Neuronal stem cell (in vitro differentiated cells): Measurements from ENCODE around the gene ABLIM3.

Experiments
- DNase-seq: peaks from one replicate; pipeline ENCODE4 v3.0.0-alpha.2; 2013; ENCODE audit warnings: low spot score
- H2AFZ ChIP-seq: one replicate; pipeline ENCODE4 v1.6.1; 2013; ENCODE audit warnings: mild to moderate bottlenecking, low read length, inconsistent platforms
- H2AK5ac ChIP-seq: 2 replicates; pipeline ENCODE4 v1.6.1; 2013; ENCODE audit warnings: low read depth, mild to moderate bottlenecking, inconsistent platforms, low read length, moderate library complexity, mixed read lengths
- H2BK120ac ChIP-seq: 2 replicates; pipeline ENCODE4 v1.6.1; 2013; ENCODE audit warnings: low read depth, mild to moderate bottlenecking, inconsistent platforms, low read length, moderate library complexity, mixed read lengths
- H2BK12ac ChIP-seq: one replicate; pipeline ENCODE4 v1.6.1; 2013; ENCODE audit warnings: low read length, inconsistent platforms
- H2BK15ac ChIP-seq: 2 replicates; pipeline ENCODE4 v1.6.1; 2013; ENCODE audit warnings: mild to moderate bottlenecking, low read length, inconsistent platforms, mixed read lengths
- H2BK5ac ChIP-seq: one replicate; pipeline ENCODE4 v1.6.1; 2013; ENCODE audit warnings: inconsistent platforms, mild to moderate bottlenecking, low read length, moderate library complexity
- H3K14ac ChIP-seq: one replicate; pipeline ENCODE4 v1.6.1; 2013; ENCODE audit warnings: low read length, inconsistent platforms
- H3K18ac ChIP-seq: 2 replicates; pipeline ENCODE4 v1.6.1; 2013; ENCODE audit warnings: low read length, inconsistent platforms
- H3K23ac ChIP-seq: 2 replicates; pipeline ENCODE4 v1.6.1; 2013; ENCODE audit warnings: low read depth, mild to moderate bottlenecking, mixed read lengths, low read length, inconsistent platforms; ENCODE audit not compliant: poor library complexity
- H3K27ac ChIP-seq: replicated peaks from 3 replicates; pipeline ENCODE4 v1.5.1; 2013; ENCODE audit warnings: low read length, inconsistent platforms
- H3K27me3 ChIP-seq, 3 experiments: 2 replicates each; pipeline ENCODE4 v1.6.1; 2013; ENCODE audit warnings: low read length in 3 of 3, mild to moderate bottlenecking in 2 of 3, inconsistent platforms in 1 of 3, low read depth in 1 of 3, mixed read lengths in 1 of 3, moderate library complexity in 1 of 3; ENCODE audit not compliant: control insufficient read depth in 3 of 3, insufficient read depth in 3 of 3
- H3K36me3 ChIP-seq, 2 donors: replicated peaks in 1 of 2; 2 replicates each; pipeline ENCODE4 v1.6.1; 2013; ENCODE audit warnings: low read length in 2 of 2; ENCODE audit not compliant: control insufficient read depth in 2 of 2, insufficient read depth in 2 of 2
- H3K4ac ChIP-seq: 2 replicates; pipeline ENCODE4 v1.6.1; 2013; ENCODE audit warnings: inconsistent platforms, mild to moderate bottlenecking, low read length, moderate library complexity
- H3K4me1 ChIP-seq, 2 donors: 1 replicate in 1 of 2; 2 replicates in 1 of 2; pipeline ENCODE4 v1.6.1; 2013; ENCODE audit warnings: low read length in 2 of 2, low read depth in 1 of 2; ENCODE audit not compliant: control insufficient read depth in 2 of 2, insufficient read depth in 1 of 2
- H3K4me2 ChIP-seq: one replicate; pipeline ENCODE4 v1.6.1; 2013; ENCODE audit warnings: mild to moderate bottlenecking, low read length, inconsistent platforms; ENCODE audit not compliant: insufficient read depth, poor library complexity, severe bottlenecking
- H3K4me3 ChIP-seq, 2 donors: 2 replicates each; pipeline ENCODE4 v1.5.1; 2013; ENCODE audit warnings: low read length in 2 of 2, mild to moderate bottlenecking in 2 of 2, inconsistent platforms in 1 of 2, moderate library complexity in 1 of 2
- H3K79me1 ChIP-seq: one replicate; pipeline ENCODE4 v1.6.1; 2013; ENCODE audit warnings: low read depth, mild to moderate bottlenecking, inconsistent platforms, low read length, moderate library complexity
- H3K9ac ChIP-seq: one replicate; pipeline ENCODE4 v1.6.1; 2013; ENCODE audit warnings: mild to moderate bottlenecking, low read depth, low read length, inconsistent platforms; ENCODE audit not compliant: poor library complexity
- H3K9me3 ChIP-seq, 2 donors: replicated peaks in 1 of 2; 2 replicates each; pipeline versions ENCODE3 to v1.6.1; 2013; ENCODE audit warnings: low read length in 2 of 2, mild to moderate bottlenecking in 2 of 2, inconsistent platforms in 1 of 2, low read depth in 1 of 2, mixed read lengths in 1 of 2, moderate library complexity in 1 of 2; ENCODE audit not compliant: control insufficient read depth in 2 of 2, insufficient read depth in 1 of 2
- H4K8ac ChIP-seq: one replicate; pipeline ENCODE4 v1.6.1; 2013; ENCODE audit warnings: low read depth, mild to moderate bottlenecking, inconsistent platforms, low read length, moderate library complexity
- H4K91ac ChIP-seq: one replicate; pipeline ENCODE4 v1.6.1; 2013; ENCODE audit warnings: low read length, low read depth, mild to moderate bottlenecking, inconsistent platforms; ENCODE audit not compliant: poor library complexity
- WGBS, 2 donors: extraction: QIAGEN DNeasy Blood & Tissue Kit; methylation state at CpG; one replicate each; pipeline ENCODE4 v1.1.7; 2013; ENCODE audit warnings: missing lambda C conversion rate in 2 of 2, mixed read lengths in 1 of 2; ENCODE audit not compliant: insufficient read length in 2 of 2, insufficient replicate concordance in 1 of 2; ENCODE audit errors: extremely low coverage in 2 of 2; 5-methylcytosine and 5-hydroxymethylcytosine counted together

ABLIM3 gene

DNA sequence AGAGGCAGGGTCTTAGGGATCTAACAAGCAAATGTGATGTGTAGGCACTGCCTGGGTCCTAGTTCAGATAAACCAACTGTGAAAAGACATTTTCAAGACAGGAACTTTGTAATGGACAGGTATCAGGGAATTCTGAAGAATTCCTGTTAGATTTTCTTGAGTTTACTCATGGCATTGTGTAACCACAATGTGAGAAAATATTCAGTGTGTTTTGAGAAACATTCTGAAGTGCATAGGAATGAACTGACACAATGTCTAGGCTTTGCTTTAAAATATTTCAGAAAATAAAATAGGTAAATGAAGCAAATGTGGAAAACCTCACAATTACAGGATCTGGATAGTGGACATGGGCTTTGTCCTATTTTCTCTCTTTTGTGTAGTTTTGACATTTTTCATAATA lies 115.2 kb downstream of the ABLIM3 start:
- no peaks in the 10 kb centered on the region for H3K9me3 ChIP-seq
- no peak overlapping the region for H2BK15ac ChIP-seq
- no peaks in the 10 kb centered on the region for H3K4me1 ChIP-seq
- H3K27me3 ChIP-seq, result peaks cover 0 to 15% (median 0%) of the 10 kb centered on the region in 3 experiments
- no peak overlapping the region for H3K27ac ChIP-seq
- no peak overlapping the region for H2AK5ac ChIP-seq
- no peaks in the 10 kb centered on the region for H3K79me1 ChIP-seq
- H4K8ac ChIP-seq, result no peak overlapping the region
- no peak overlapping the region for H2BK120ac ChIP-seq
- H3K23ac ChIP-seq, result no peak overlapping the region
- H3K36me3 ChIP-seq, result no peaks in the 10 kb centered on the region
- no peak overlapping the region for H4K91ac ChIP-seq
- H3K4me2 ChIP-seq, result no peak overlapping the region
- H2BK5ac ChIP-seq, result no peak overlapping the region
- H3K4ac ChIP-seq, result no peak overlapping the region
- no peak overlapping the region for H3K9ac ChIP-seq
- H3K4me3 ChIP-seq, result no peak overlapping the region
- no peak overlapping the region for H3K18ac ChIP-seq
- no peak overlapping the region for H3K14ac ChIP-seq
- no peak overlapping the region for H2BK12ac ChIP-seq
- no peak overlapping the region for H2AFZ ChIP-seq
- DNase-seq, result no peak

DNA sequence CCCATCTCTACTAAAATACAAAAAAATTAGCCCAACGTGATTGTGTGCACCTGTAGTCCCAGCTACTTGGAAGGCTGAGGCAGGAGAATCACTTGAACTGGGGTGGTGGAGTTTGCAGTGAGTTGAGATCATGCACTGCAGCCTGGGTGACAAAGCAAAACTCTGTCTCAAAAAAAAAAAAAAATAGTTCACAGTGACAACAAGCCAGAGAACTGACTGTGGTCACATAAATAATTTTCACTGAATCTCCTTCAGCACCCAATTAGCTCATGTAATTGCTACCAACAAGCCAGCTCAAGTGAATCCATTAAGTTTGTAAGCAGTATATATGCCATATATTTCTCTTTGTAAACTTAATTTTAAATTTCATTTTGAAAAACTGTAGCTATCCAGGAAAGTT lies 115.8 kb downstream of the ABLIM3 start:
- Histone ChIP-seq H3K23ac (no peak overlapping the region), H3K27ac (no peak overlapping the region), H3K36me3 (no peaks in the 10 kb centered on the region), H3K79me1 (no peaks in the 10 kb centered on the region), H2BK12ac (no peak overlapping the region), H3K4me1 (no peaks in the 10 kb centered on the region), H3K9ac (no peak overlapping the region), H3K27me3 (peaks cover 0 to 16% (median 0%) of the 10 kb centered on the region in 3 experiments), H2BK120ac (no peak overlapping the region), H2BK15ac (no peak overlapping the region), H2BK5ac (no peak overlapping the region), H3K4me3 (no peak overlapping the region), H3K14ac (no peak overlapping the region), H3K4ac (no peak overlapping the region), H2AK5ac (no peak overlapping the region), H3K18ac (no peak overlapping the region), H4K8ac (no peak overlapping the region), H3K9me3 (no peaks in the 10 kb centered on the region), H3K4me2 (no peak overlapping the region), H2AFZ (no peak overlapping the region), H4K91ac (no peak overlapping the region)
- no peak for DNase-seq
- WGBS, 2 donors, result no CpG with 5 or more reads among the region's 1 CpG

GRCh38 chr5:149257889-149258705 lies 116.8 kb downstream of the ABLIM3 start:
- no peak overlapping the region for H3K18ac ChIP-seq
- no peaks in the 10 kb centered on the region for H3K79me1 ChIP-seq
- H3K23ac ChIP-seq, result no peak overlapping the region
- no peak overlapping the region for H3K9ac ChIP-seq
- H3K4ac ChIP-seq, result no peak overlapping the region
- no peak overlapping the region for H4K91ac ChIP-seq
- no peak overlapping the region for H2BK15ac ChIP-seq
- H3K14ac ChIP-seq, result no peak overlapping the region
- H2AFZ ChIP-seq, result no peak overlapping the region
- H3K4me1 ChIP-seq, result no peaks in the 10 kb centered on the region
- no peak overlapping the region for H4K8ac ChIP-seq
- no peak overlapping the region for H3K4me2 ChIP-seq
- H3K9me3 ChIP-seq, result no peaks in the 10 kb centered on the region
- peaks cover 0 to 19% (median 0%) of the 10 kb centered on the region in 3 experiments for H3K27me3 ChIP-seq
- no peak overlapping the region for H3K4me3 ChIP-seq
- no peaks in the 10 kb centered on the region for H3K36me3 ChIP-seq
- WGBS, 2 donors, result no CpG with 5 or more reads among the region's 10 CpGs
- no peak overlapping the region for H2BK120ac ChIP-seq
- no peak overlapping the region for H2BK5ac ChIP-seq
- H2AK5ac ChIP-seq, result no peak overlapping the region
- no peak overlapping the region for H2BK12ac ChIP-seq
- H3K27ac ChIP-seq, result no peak overlapping the region
- no peak for DNase-seq

- Histone ChIP-seq H3K4me1 (no peaks in the 10 kb centered on the region), H3K4ac (no peak overlapping the region), H2BK15ac (no peak overlapping the region), H3K23ac (no peak overlapping the region), H2BK5ac (no peak overlapping the region), H3K9ac (no peak overlapping the region), H3K4me2 (no peak overlapping the region), H3K9me3 (no peaks in the 10 kb centered on the region), H4K8ac (no peak overlapping the region), H3K18ac (no peak overlapping the region), H3K27ac (no peak overlapping the region), H2BK120ac (no peak overlapping the region), H4K91ac (no peak overlapping the region), H2AK5ac (no peak overlapping the region), H2BK12ac (no peak overlapping the region), H3K27me3 (peaks cover 0 to 31% (median 5%) of the 10 kb centered on the region in 3 experiments), H3K4me3 (no peak overlapping the region), H3K79me1 (no peaks in the 10 kb centered on the region), H3K36me3 (no peaks in the 10 kb centered on the region), H3K14ac (no peak overlapping the region), H2AFZ (no peak overlapping the region)
- no CpG with 5 or more reads among the region's 1 CpG for WGBS, 2 donors
- DNase-seq, result no peak
Measured at GRCh38 chr5:149260761-149261160, 119.5 kb downstream of the ABLIM3 start.
